ENCODE results near the gene RPL18.
"Not testable (repeated sequence)": the region's sequence is repeated elsewhere in the genome, so short reads cannot be mapped to it uniquely, and the experiment has no call there.

The RPL18 gene

DNA sequence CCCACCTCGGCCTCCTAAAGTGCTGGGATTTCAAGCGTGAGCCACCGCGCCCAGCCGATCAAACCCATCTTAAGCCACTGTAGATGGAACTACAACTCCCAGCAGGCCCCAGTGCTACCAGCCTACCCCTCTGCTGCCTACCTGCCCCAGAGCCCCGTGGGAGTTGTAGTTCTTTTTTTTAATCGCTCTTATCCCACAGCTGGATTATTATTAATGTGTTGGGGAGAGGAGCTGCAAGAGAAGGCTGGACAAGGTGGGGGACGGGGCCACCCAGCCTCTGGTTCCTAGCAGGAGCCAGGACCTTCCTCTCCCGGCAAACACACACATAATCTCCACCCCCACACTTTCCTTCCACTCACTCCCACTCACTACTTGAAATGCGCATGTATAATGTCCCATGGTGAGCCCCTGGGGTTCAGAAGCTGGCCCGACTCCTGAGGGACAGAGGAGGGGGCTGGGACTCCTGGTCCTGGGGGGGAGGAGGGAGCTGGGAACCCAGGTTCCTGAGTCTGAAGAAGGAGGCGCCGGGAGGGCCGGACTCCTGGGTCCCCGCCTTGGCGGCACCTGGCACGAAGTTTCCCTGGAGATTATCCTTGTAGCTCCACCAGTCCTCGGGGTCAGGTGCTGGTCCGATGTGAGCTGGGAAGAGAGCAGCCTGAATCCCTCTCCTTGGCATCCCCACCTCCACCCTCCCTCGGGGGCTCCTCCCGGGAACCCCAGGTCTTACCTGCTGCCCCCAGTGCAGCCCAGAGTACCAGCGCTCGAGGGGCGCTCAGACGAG lies 26.1 kb upstream of the RPL18 start:
- DNase-seq (ENCODE audit: low read depth), result peak; percentile 59

GRCh38 chr19:48644355-48644754 lies 25.4 kb upstream of the RPL18 start:
- no peak for DNase-seq (ENCODE audit: low read depth)

DNA sequence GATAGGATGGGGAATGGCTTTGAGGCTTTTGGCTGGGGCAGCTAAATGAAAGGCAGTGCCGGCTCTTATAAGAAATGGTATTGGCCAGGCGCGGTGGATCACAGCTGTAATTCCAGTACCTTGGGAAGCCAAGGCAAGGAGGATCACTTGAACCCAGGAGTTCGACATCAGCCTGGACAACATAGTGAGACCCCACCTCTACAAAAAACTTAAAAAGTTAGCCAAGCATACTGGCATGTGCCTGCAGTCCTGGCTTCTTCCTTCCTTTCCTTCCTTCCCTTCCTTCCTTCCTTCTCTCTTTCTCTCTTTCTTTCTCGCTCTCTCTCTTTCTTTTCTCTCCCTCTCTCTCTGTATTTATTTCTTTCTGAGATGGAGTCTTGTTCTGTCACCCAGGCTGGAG lies 23.9 kb upstream of the RPL18 start:
- DNase-seq (ENCODE audit: low read depth), result no peak

- no peak for DNase-seq (ENCODE audit: low read depth)
These were observed 22.9 kb upstream of the RPL18 start for GRCh38 chr19:48641850-48642249.

- no peak for DNase-seq (ENCODE audit: low read depth)
These were observed 20.8 kb upstream of the RPL18 start for GRCh38 chr19:48639483-48640375.

GRCh38 chr19:48638831-48639381 lies 19.9 kb upstream of the RPL18 start:
- no peak for DNase-seq (ENCODE audit: low read depth)

- peak; percentile 67 for DNase-seq (ENCODE audit: low read depth)
These were observed 19.2 kb upstream of the RPL18 start for GRCh38 chr19:48637948-48638830.

- peak; percentile 99 for DNase-seq (ENCODE audit: low read depth)
These were observed 18.5 kb upstream of the RPL18 start for GRCh38 chr19:48637449-48637947.

GRCh38 chr19:48636859-48637448 lies 18.0 kb upstream of the RPL18 start, which contains the start of gene DBP:
Gene DBP (minus strand): TSS chr19:48637379. CDS start chr19:48636994, 385 bp downstream.
- DNase-seq (ENCODE audit: low read depth), result no peak

GRCh38 chr19:48635966-48636858 lies 17.2 kb upstream of the RPL18 start:
- DNase-seq (ENCODE audit: low read depth), result no peak

DNA sequence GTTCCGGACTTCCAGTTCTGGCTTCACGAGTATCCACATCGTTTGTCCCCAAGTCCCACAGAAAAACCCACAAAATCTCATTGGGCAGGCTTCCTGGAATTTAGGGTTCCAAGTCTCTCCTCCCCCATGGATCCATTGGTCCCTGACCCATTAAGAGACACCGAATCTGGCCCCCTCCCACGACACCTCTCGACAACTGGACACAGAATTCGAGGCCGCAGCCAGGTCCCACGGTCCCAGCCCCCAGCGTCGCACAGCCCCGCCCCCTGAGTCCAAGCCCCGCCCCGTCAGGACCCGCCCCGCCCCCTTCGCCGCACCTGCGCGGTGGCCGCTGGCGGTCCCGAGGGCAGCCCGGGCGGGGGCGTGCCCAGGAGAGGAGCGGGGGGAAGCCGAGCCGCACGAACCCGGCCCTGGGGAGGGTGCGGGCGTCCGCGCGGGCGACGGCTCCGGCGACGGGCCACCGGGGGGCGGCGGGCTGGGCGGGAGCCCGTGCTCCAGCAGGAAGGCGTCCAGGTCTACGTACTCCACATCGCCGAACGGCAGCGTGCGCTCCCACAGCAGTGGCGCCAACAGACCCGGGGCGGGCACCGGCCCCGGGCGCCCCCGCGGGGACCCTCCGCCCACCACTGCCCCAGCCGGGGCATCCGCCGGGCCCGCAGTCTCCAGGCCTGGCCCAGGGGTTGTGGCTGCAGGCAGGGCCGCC lies 16.4 kb upstream of the RPL18 start:
- DNase-seq (ENCODE audit: low read depth), result peak; percentile 60

GRCh38 chr19:48634424-48635262 lies 15.7 kb upstream of the RPL18 start:
- peak; percentile 83 for DNase-seq (ENCODE audit: low read depth)

GRCh38 chr19:48634036-48634342 lies 15.0 kb upstream of the RPL18 start:
- DNase-seq (ENCODE audit: low read depth), result no peak

DNA sequence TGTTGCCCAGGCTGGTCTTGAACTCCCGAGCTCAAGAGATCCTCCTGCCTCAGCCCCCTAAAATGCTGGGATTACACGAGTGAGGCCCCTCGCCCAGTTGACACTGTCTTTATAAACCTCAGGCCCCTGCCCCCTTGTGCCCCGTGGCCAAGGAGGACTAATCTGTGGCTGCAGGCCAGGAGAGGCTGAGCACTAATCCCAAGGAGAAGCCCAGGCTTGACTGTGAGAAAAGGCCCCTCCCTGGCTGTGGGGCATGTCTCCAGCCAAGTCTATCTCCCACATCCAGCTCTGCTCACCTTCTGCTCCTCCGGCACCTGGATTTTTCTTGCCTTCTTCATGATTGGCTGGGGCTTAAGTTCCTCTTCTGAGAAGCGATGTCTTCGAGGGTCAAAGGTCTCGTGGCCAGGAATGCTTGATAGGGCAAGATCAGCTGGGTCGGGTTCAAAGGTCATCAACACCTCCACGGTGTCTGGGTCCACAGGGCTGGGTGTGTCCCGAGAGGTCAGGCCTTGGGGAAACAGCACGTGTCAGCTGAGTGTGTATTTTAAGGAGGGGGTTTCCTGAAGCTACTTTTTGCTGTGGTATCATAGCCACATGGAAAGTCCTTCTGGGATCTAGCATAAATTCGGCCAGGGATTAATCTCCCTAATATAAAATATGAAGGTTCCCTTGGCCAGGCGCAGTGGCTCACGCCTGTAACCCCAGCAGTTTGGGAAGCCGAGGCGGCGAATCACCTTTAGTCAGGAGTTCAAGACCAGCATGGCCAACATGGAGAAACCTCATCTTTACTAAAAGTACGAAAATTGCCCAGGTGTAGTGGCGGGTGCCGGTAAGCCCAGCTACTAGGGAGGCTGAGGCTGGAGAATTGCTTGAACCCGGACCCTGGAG lies 14.4 kb upstream of the RPL18 start:
- DNase-seq (ENCODE audit: low read depth), result no peak

DNA sequence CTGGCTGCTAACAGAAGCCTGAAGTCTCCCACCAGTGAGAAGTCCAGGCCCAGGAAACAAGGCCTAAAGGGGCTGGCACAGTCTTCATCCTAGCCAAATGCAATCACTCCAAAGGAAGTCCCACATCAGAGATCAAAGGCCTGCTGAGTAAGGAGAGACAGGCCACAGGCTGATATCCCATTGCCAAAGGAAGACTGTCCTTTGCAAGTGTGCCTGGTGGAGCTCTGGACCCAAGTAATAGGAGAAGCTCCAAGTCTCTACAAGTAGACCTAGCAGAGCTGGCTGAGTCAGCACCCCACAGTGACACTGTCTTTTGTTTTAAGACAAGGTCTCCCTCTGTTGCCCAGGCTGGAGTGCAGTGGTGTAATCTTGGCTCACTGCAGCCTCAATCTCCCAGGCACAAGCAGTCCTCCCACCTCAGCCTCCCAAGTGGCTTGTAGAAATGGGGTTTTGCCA lies 13.7 kb upstream of the RPL18 start:
- DNase-seq (ENCODE audit: low read depth), result no peak

DNA sequence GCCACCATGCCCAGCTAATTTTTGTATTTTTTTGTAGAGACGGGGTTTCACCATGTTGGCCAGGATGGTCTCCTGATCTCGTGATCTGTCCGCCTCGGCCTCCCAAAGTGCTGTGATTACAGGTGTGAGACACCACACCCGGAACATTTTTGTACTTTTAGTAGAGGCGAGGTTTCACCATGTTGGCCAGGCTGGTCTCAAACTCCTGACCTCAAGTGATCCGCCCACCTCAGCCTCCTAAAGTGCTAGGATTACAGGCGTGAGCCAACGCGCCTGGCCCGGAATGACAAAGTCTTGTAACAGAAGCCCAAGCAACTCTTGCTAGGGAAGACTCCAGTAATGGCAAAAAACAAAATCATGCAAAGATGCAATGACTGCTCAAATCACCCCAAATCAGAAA lies 13.3 kb upstream of the RPL18 start:
- not testable (repeated sequence) for DNase-seq (ENCODE audit: low read depth)

DNA sequence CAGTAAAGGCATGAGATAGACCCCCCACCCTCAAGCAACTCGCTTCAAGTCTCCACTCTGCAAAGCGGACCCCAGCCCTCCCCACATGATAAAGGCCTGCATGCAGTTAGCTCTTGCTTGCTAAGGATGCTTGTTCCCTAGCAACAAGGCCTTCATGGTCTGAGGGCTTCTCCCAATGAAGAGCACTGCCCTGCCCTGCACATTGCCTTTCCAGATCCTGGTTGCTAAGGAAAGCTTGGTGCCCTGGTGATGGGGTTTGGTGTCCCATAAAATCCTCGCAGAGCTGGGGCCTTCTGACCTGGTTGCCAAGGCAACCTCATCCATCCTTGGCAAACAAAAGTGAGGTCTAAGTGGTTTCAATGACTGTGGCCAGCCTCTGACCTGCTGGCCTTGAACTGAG lies 12.2 kb upstream of the RPL18 start:
- DNase-seq (ENCODE audit: low read depth), result no peak

All from stimulated activated CD8-positive, alpha-beta memory T cell treated with anti-CD3 and anti-CD28 coated beads, Interleukin-12 subunit alpha, Interleukin-12 subunit beta, amount 100 ng/mL, for 1 hour (primary cell).